Panc1 (cell line): ENCODE measurements around the gene BBS9. TPM values are rescaled to one million over a fixed set of nuclear protein-coding genes. Genes with fewer than 3 reads are reported as not detected.

Experiments
- ATAC-seq: fragments of 200-7000 bp; cut with Tn5 transposase; 2 replicates; pipeline ENCODE4 v1.9.1; 2020; ENCODE audit warnings: mild to moderate bottlenecking, moderate library complexity
- BruUV-seq: library from RNA; stranded (reverse); fragments of 400-500 nt; replicated peaks from 2 replicates; lab custom pipeline; 2021; lab: Mats Ljungman, UMichigan
- CTCF ChIA-PET: fragments of 300-600 bp; sonication (Branson Sonifier 250); formaldehyde crosslinking; loops from one replicate; lab custom pipeline; 2022; ENCODE audit warnings: antibody characterized with exemption; lab: Charles Lee
- POLR2A ChIA-PET: fragments of 300-600 bp; sonication (Branson Sonifier 250); formaldehyde crosslinking; loops from one replicate; lab custom pipeline; 2022; ENCODE audit warnings: antibody characterized with exemption; lab: Charles Lee
- DNase-seq: peaks from one replicate; pipeline ENCODE4 v3.0.0-alpha.2; 2010; ENCODE audit warnings: low read depth, low spot score
- H3K27ac ChIP-seq: 2 replicates; pipeline ENCODE4 v1.5.1; 2011; ENCODE audit warnings: mild to moderate bottlenecking, low read length, inconsistent platforms
- H3K27me3 ChIP-seq: fragments of 200-500 bp; sonication (Bioruptor generic); 2 replicates; pipeline ENCODE4 v1.6.0; 2014; ENCODE audit warnings: low read length, inconsistent platforms; ENCODE audit not compliant: control insufficient read depth, insufficient read depth
- H3K36me3 ChIP-seq: fragments of 200-500 bp; sonication (Bioruptor generic); 2 replicates; pipeline ENCODE4 v1.5.1; 2014; ENCODE audit warnings: inconsistent platforms, mild to moderate bottlenecking, low read length, moderate library complexity; ENCODE audit not compliant: control insufficient read depth, insufficient read depth
- H3K4me1 ChIP-seq: 2 replicates; pipeline ENCODE4 v1.5.1; 2011; ENCODE audit warnings: inconsistent platforms, mild to moderate bottlenecking, low read length, moderate library complexity; ENCODE audit not compliant: control insufficient read depth, insufficient read depth
- H3K4me3 ChIP-seq, 2 experiments: 2 replicates each; pipeline ENCODE4 v1.5.1; 2011 to 2012; ENCODE audit warnings: low read depth in 2 of 2, low read length in 2 of 2, mild to moderate bottlenecking in 2 of 2, inconsistent platforms in 1 of 2, moderate library complexity in 1 of 2
- H3K9me3 ChIP-seq: fragments of 200-500 bp; sonication (Bioruptor generic); 2 replicates; pipeline ENCODE4 v1.5.1; 2014; ENCODE audit warnings: low read depth, mild to moderate bottlenecking, inconsistent platforms, low read length, moderate library complexity; ENCODE audit not compliant: control insufficient read depth, insufficient read depth
- CTCF ChIP-seq: fragments of 450-650 bp; IDR thresholded peaks from 2 replicates; pipeline ENCODE4 v1.5.1; 2017; ENCODE audit warnings: mild to moderate bottlenecking
- POLR2AphosphoS5 ChIP-seq: IDR thresholded peaks from 2 replicates; pipeline ENCODE4 v1.6.1; 2012; ENCODE audit warnings: mild to moderate bottlenecking, low read depth, low read length, moderate library complexity
- REST ChIP-seq, 2 experiments: IDR thresholded peaks; 2 replicates each; pipeline ENCODE4 v1.6.1; 2011 to 2012; ENCODE audit warnings: low read depth in 2 of 2, control low read depth in 1 of 2, low read length in 1 of 2, mild to moderate bottlenecking in 1 of 2, moderate library complexity in 1 of 2; ENCODE audit not compliant: insufficient read depth in 1 of 2
- SIN3A ChIP-seq: IDR thresholded peaks from 2 replicates; pipeline ENCODE4 v1.6.1; 2012; ENCODE audit warnings: low read depth, mild to moderate bottlenecking, low read length, moderate library complexity, borderline replicate concordance; ENCODE audit not compliant: insufficient read depth
- TCF7L2 ChIP-seq: IDR thresholded peaks from 2 replicates; pipeline ENCODE4 v1.6.1; 2011; ENCODE audit warnings: mild to moderate bottlenecking, low read depth, low read length, inconsistent platforms
- in situ Hi-C: cut with HindIII; loops from 2 replicates; pipeline ENCODE4 v1.10.0; 2016; ENCODE audit warnings: low sequenced_read_pairs, low pct_unique_long_range_greater_than_20kb
- intact Hi-C: fragments of 100-400 bp; cut with micrococcal nuclease; formaldehyde crosslinking; loops from one replicate; pipeline ENCODE4 v1.10.0; 2022; ENCODE audit not compliant: unreplicated experiment
- total RNA-seq: library from RNA; stranded (reverse); gene quantifications from one replicate; pipeline ENCODE4 v1.2.1, GENCODE V29; 2021; ENCODE audit not compliant: unreplicated experiment

The BBS9 gene
- total RNA-seq, 1 experiment from 2014 or later: 6.9 TPM

GRCh38 chr7:33232632-33233145 lies 103.3 kb downstream of the BBS9 start:
- no peak for ATAC-seq

GRCh38 chr7:33233659-33234058 lies 104.3 kb downstream of the BBS9 start:
- TF ChIP-seq POLR2AphosphoS5 (no peak), SIN3A (no peak), REST (IDR thresholded peaks at IDR 0.05; ENCODE audit: insufficient read depth in 1 of 2, low read depth in 2 of 2, low read length in 1 of 2) (no peak), CTCF (no peak), TCF7L2 (no peak)
- Histone ChIP-seq H3K27me3 (no peaks in the 10 kb centered on the region), H3K36me3 (no peaks in the 10 kb centered on the region), H3K27ac (no peak overlapping the region), H3K9me3 (no peaks in the 10 kb centered on the region), H3K4me1 (no peaks in the 10 kb centered on the region), H3K4me3 (no peak overlapping the region)
- CTCF ChIA-PET: no interaction called here
- no peak for DNase-seq
- no TSS peak for BruUV-seq
- POLR2A ChIA-PET: no interaction called here
- intact Hi-C loops: no loop called here
- in situ Hi-C loops: no loop called here
- no peak for ATAC-seq

More at GRCh38 chr7:33232632-33233145, 103.3 kb downstream of the BBS9 start:
- in situ Hi-C loops (no loop called here), intact Hi-C loops (no loop called here)
- Histone ChIP-seq H3K27ac (no peak overlapping the region), H3K36me3 (no peaks in the 10 kb centered on the region), H3K27me3 (no peaks in the 10 kb centered on the region), H3K4me1 (no peaks in the 10 kb centered on the region), H3K4me3 (no peak overlapping the region), H3K9me3 (no peaks in the 10 kb centered on the region)
- ChIA-PET CTCF (no interaction called here), POLR2A (no interaction called here)
- TF ChIP-seq CTCF: no peak
- TF ChIP-seq TCF7L2: no peak
- no peak for TF ChIP-seq POLR2AphosphoS5
- no peak for TF ChIP-seq REST (IDR thresholded peaks at IDR 0.05; ENCODE audit: insufficient read depth in 1 of 2, low read depth in 2 of 2, low read length in 1 of 2)
- no peak for TF ChIP-seq SIN3A
- no TSS peak for BruUV-seq
- no peak for DNase-seq
